ENCODE data around the gene TBC1D10B.
"Not testable (repeated sequence)": the region's sequence is repeated elsewhere in the genome, so short reads cannot be mapped to it uniquely, and the experiment has no call there.

Gene TBC1D10B

GRCh38 chr16:30334473-30334989, 35.8 kb downstream of the TBC1D10B start:
- ChIA-PET POLR2A (interaction anchor here (0.6 to 2.1 kb wide), 7 partner anchors 18 to 83 kb away, joined by 3 to 10 read pairs (median 4); partner anchors contain the start of genes CD2BP2 and ZNF48), CTCF (interaction anchor here (0.5 to 1.6 kb wide), 2 partner anchors 28 to 75 kb away, joined by 3 to 6 read pairs; no protein-coding TSS in a partner anchor)

DNA sequence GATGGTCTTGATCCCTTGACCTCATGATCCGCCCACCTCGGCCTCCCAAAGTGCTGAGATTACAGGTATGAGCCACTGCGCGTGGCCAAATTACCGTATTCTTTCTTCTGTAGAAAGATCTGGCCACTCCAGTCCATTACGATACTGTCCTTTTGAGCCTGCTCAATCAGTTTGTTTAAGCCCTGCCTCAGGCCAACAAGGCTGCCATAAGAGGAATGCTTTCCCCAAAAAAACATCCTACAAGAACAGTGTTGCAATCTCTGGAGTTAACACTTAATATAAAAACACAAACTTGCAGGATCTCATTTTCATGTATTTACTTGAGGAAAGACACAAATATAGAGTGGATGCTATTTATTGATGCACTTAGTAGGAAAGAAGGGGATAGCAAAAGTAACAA, 46.1 kb downstream of the TBC1D10B start:
- H3K27ac ChIP-seq (ENCODE audit: extremely low read depth, low read depth, low read length); CTCF ChIA-PET; H3K9me3 ChIP-seq (ENCODE audit: control insufficient read depth, insufficient read depth, low read depth, low read length); H3K4me3 ChIP-seq (ENCODE audit: low read depth, low read length); POLR2A ChIA-PET; H3K4me1 ChIP-seq (ENCODE audit: control insufficient read depth, insufficient read depth, low read length); H3K36me3 ChIP-seq (ENCODE audit: control insufficient read depth in 2 of 2, insufficient read depth in 1 of 2, low read length in 2 of 2): not testable (repeated sequence)

More at GRCh38 chr16:30334473-30334989, 35.8 kb downstream of the TBC1D10B start:
- TF ChIP-seq, protein P1, sequence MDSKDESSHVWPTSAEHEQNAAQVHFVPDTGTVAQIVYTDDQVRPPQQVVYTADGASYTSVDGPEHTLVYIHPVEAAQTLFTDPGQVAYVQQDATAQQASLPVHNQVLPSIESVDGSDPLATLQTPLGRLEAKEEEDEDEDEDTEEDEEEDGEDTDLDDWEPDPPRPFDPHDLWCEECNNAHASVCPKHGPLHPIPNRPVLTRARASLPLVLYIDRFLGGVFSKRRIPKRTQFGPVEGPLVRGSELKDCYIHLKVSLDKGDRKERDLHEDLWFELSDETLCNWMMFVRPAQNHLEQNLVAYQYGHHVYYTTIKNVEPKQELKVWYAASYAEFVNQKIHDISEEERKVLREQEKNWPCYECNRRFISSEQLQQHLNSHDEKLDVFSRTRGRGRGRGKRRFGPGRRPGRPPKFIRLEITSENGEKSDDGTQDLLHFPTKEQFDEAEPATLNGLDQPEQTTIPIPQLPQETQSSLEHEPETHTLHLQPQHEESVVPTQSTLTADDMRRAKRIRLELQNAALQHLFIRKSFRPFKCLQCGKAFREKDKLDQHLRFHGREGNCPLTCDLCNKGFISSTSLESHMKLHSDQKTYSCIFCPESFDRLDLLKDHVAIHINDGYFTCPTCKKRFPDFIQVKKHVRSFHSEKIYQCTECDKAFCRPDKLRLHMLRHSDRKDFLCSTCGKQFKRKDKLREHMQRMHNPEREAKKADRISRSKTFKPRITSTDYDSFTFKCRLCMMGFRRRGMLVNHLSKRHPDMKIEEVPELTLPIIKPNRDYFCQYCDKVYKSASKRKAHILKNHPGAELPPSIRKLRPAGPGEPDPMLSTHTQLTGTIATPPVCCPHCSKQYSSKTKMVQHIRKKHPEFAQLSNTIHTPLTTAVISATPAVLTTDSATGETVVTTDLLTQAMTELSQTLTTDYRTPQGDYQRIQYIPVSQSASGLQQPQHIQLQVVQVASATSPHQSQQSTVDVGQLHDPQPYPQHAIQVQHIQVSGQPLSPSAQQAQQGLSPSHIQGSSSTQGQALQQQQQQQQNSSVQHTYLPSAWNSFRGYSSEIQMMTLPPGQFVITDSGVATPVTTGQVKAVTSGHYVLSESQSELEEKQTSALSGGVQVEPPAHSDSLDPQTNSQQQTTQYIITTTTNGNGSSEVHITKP (tag by site-specific recombination; IDR thresholded peaks at IDR 0.05): peak; percentile 85
- TF ChIP-seq PATZ1 (tag by site-specific recombination; IDR thresholded peaks at IDR 0.05) (peak; percentile 55; the same call in 1 of the 2 replicates), GLIS2 (tag by site-specific recombination; IDR thresholded peaks at IDR 0.05) (peak; percentile 59; the same call in 1 of the 2 replicates), PRDM1 (tag by site-specific recombination; IDR thresholded peaks at IDR 0.05) (0 out of 2 replicates have a peak, but pooled peaks have one; percentile 11), ZBTB17 (tag by site-specific recombination; IDR thresholded peaks at IDR 0.05) (0 out of 2 replicates have a peak, but pooled peaks have one; percentile 37), ZSCAN30 (tag by site-specific recombination; IDR thresholded peaks at IDR 0.05) (peak; percentile 46; the same call in 1 of the 2 replicates), ZNF398 (tag by site-specific recombination; IDR thresholded peaks at IDR 0.05) (peak; percentile 43)
- H3K4me3 ChIP-seq (ENCODE audit: low read depth, low read length): peak overlapping the region; percentile 92
- H3K9me3 ChIP-seq (ENCODE audit: control insufficient read depth, insufficient read depth, low read depth, low read length); H3K36me3 ChIP-seq (ENCODE audit: control insufficient read depth in 2 of 2, insufficient read depth in 1 of 2, low read length in 2 of 2); H3K4me1 ChIP-seq (ENCODE audit: control insufficient read depth, insufficient read depth, low read length): not testable (repeated sequence)
- H3K27ac ChIP-seq (ENCODE audit: extremely low read depth, low read depth, low read length): peak overlapping the region; percentile 87

GRCh38 chr16:30318647-30319046, 51.6 kb downstream of the TBC1D10B start:
- H3K27ac ChIP-seq (ENCODE audit: extremely low read depth, low read depth, low read length); H3K9me3 ChIP-seq (ENCODE audit: control insufficient read depth, insufficient read depth, low read depth, low read length); H3K36me3 ChIP-seq (ENCODE audit: control insufficient read depth in 2 of 2, insufficient read depth in 1 of 2, low read length in 2 of 2); POLR2A ChIA-PET; H3K4me3 ChIP-seq (ENCODE audit: low read depth, low read length); H3K4me1 ChIP-seq (ENCODE audit: control insufficient read depth, insufficient read depth, low read length): not testable (repeated sequence)
- CTCF ChIA-PET: interaction anchor here (0.7 to 1.1 kb wide), 2 partner anchors 91 to 311 kb away, joined by 3 to 4 read pairs; no protein-coding TSS in a partner anchor

- CTCF ChIA-PET; H3K27ac ChIP-seq (ENCODE audit: extremely low read depth, low read depth, low read length); H3K4me1 ChIP-seq (ENCODE audit: control insufficient read depth, insufficient read depth, low read length); H3K4me3 ChIP-seq (ENCODE audit: low read depth, low read length); POLR2A ChIA-PET; H3K36me3 ChIP-seq (ENCODE audit: control insufficient read depth in 2 of 2, insufficient read depth in 1 of 2, low read length in 2 of 2); H3K9me3 ChIP-seq (ENCODE audit: control insufficient read depth, insufficient read depth, low read depth, low read length): not testable (repeated sequence)
- TF ChIP-seq, protein P1 (tag by site-specific recombination; IDR thresholded peaks at IDR 0.05): peak; percentile 91
These were observed 59.4 kb downstream of the TBC1D10B start for GRCh38 chr16:30310937-30311336.
